Nephron (organoid): ENCODE data around the gene TMEM167B.

ENCODE experiments used
- H3K27ac Mint-ChIP-seq, 3 experiments: 2 replicates each; pipeline ENCODE4 v1.8.0; 2020; ENCODE audit warnings: mixed read lengths in 3 of 3, mild to moderate bottlenecking in 2 of 3, moderate library complexity in 1 of 3
- H3K27me3 Mint-ChIP-seq: 2 replicates; pipeline ENCODE4 v1.8.0; 2021; ENCODE audit warnings: low read depth, mild to moderate bottlenecking, moderate library complexity, mixed read lengths
- H3K36me3 Mint-ChIP-seq: 2 replicates; pipeline ENCODE4 v1.8.0; 2020; ENCODE audit warnings: low read depth, mixed read lengths
- H3K4me1 Mint-ChIP-seq: 2 replicates; pipeline ENCODE4 v1.8.0; 2020; ENCODE audit warnings: mixed read lengths
- H3K4me3 Mint-ChIP-seq, 3 experiments: 2 replicates each; pipeline ENCODE4 v1.8.0; 2020; ENCODE audit warnings: mild to moderate bottlenecking in 3 of 3, mixed read lengths in 3 of 3, moderate library complexity in 2 of 3
- H3K9me3 Mint-ChIP-seq: 2 replicates; pipeline ENCODE4 v1.8.0; 2020; ENCODE audit warnings: mixed read lengths
- CTCF ChIP-seq, 3 experiments: fragments of 200-600 bp; sonication (generic); IDR thresholded peaks; one replicate each; pipeline ENCODE4 v1.5.0; 2021; ENCODE audit warnings: antibody characterized with exemption in 3 of 3; ENCODE audit not compliant: unreplicated experiment in 3 of 3

Gene TMEM167B

GRCh38 chr1:109104364-109105151 lies 14.0 kb downstream of the TMEM167B start:
- Mint-ChIP-seq H3K27me3 (no peaks in the 10 kb centered on the region), H3K36me3 (peaks cover 12% of the 10 kb centered on the region), H3K27ac (no peak overlapping the region), H3K9me3 (no peaks in the 10 kb centered on the region), H3K4me3 (peak overlapping the region in 2 of 3 experiments; percentile 59 to 61), H3K4me1 (peaks cover 5% of the 10 kb centered on the region)
- no peak for TF ChIP-seq CTCF (IDR thresholded peaks at IDR 0.05; ENCODE audit: unreplicated experiment in 3 of 3)

GRCh38 chr1:109105881-109106280 lies 15.3 kb downstream of the TMEM167B start:
- Mint-ChIP-seq H3K27ac (no peak overlapping the region), H3K36me3 (peaks cover 12% of the 10 kb centered on the region), H3K4me3 (peak overlapping the region in 1 of 3 experiments; percentile 62), H3K4me1 (no peaks in the 10 kb centered on the region), H3K27me3 (peaks cover 11% of the 10 kb centered on the region), H3K9me3 (no peaks in the 10 kb centered on the region)
- no peak for TF ChIP-seq CTCF (IDR thresholded peaks at IDR 0.05; ENCODE audit: unreplicated experiment in 3 of 3)

- H3K27ac Mint-ChIP-seq: no peak overlapping the region
- peaks cover 28% of the 10 kb centered on the region for H3K27me3 Mint-ChIP-seq
- H3K4me3 Mint-ChIP-seq: no peak overlapping the region
- H3K9me3 Mint-ChIP-seq: no peaks in the 10 kb centered on the region
- peaks cover 8% of the 10 kb centered on the region for H3K36me3 Mint-ChIP-seq
- TF ChIP-seq CTCF (IDR thresholded peaks at IDR 0.05; ENCODE audit: unreplicated experiment in 3 of 3): no peak
- peaks cover 7% of the 10 kb centered on the region for H3K4me1 Mint-ChIP-seq
These were observed 17.2 kb downstream of the TMEM167B start for GRCh38 chr1:109107785-109108184.

GRCh38 chr1:109109906-109110305 lies 19.3 kb downstream of the TMEM167B start:
- Mint-ChIP-seq H3K9me3 (no peaks in the 10 kb centered on the region), H3K4me3 (no peak overlapping the region), H3K27me3 (peaks cover 49% of the 10 kb centered on the region), H3K36me3 (no peaks in the 10 kb centered on the region), H3K27ac (no peak overlapping the region), H3K4me1 (peaks cover 11% of the 10 kb centered on the region)
- TF ChIP-seq CTCF (IDR thresholded peaks at IDR 0.05; ENCODE audit: unreplicated experiment in 3 of 3): no peak

- Mint-ChIP-seq H3K27ac (no peak overlapping the region), H3K4me3 (no peak overlapping the region), H3K36me3 (no peaks in the 10 kb centered on the region), H3K9me3 (no peaks in the 10 kb centered on the region), H3K4me1 (peaks cover 11% of the 10 kb centered on the region), H3K27me3 (peaks cover 65% of the 10 kb centered on the region)
- no peak for TF ChIP-seq CTCF (IDR thresholded peaks at IDR 0.05; ENCODE audit: unreplicated experiment in 3 of 3)
These were observed 21.0 kb downstream of the TMEM167B start for GRCh38 chr1:109111386-109112055.
